BLaER1 treated with 17β-estradiol and CSF1 and Interleukin-3, amounts not matched to agents 10 nM and 100 nM (cell line): ENCODE measurements around the gene VPS13C.

Experiments
- H3K27ac ChIP-seq, 11 experiments: shearing (Covaris generic); formaldehyde crosslinking; 2 replicates each; pipeline ENCODE4 v1.8.1; 2022
- H3K27me3 ChIP-seq, 11 experiments: shearing (Covaris generic); formaldehyde crosslinking; 2 replicates each; pipeline ENCODE4 v1.8.1; 2022
- H3K36me3 ChIP-seq, 11 experiments: shearing (Covaris generic); formaldehyde crosslinking; 2 replicates each; pipeline ENCODE4 v1.8.1; 2022
- H3K4me1 ChIP-seq, 10 experiments: shearing (Covaris generic); formaldehyde crosslinking; 2 replicates each; pipeline ENCODE4 v1.8.1; 2022
- H3K4me2 ChIP-seq, 11 experiments: shearing (Covaris generic); formaldehyde crosslinking; 2 replicates each; pipeline ENCODE4 v1.8.1; 2022
- H3K4me3 ChIP-seq, 10 experiments: shearing (Covaris generic); formaldehyde crosslinking; 2 replicates each; pipeline ENCODE4 v1.8.1; 2022
- H3K9ac ChIP-seq, 11 experiments: shearing (Covaris generic); formaldehyde crosslinking; 2 replicates each; pipeline ENCODE4 v1.8.1; 2022
- H3K9me3 ChIP-seq, 11 experiments: shearing (Covaris generic); formaldehyde crosslinking; replicated peaks in 1 of 11; 2 replicates each; pipeline ENCODE4 v1.8.1; 2022
- H4K20me1 ChIP-seq, 11 experiments: shearing (Covaris generic); formaldehyde crosslinking; 2 replicates each; pipeline ENCODE4 v1.8.1; 2022
- Cebpa-rat ChIP-seq, 11 experiments: shearing (Covaris generic); IDR thresholded peaks; 2 replicates each; pipeline ENCODE4 v1.8.1; 2022

Gene VPS13C

DNA sequence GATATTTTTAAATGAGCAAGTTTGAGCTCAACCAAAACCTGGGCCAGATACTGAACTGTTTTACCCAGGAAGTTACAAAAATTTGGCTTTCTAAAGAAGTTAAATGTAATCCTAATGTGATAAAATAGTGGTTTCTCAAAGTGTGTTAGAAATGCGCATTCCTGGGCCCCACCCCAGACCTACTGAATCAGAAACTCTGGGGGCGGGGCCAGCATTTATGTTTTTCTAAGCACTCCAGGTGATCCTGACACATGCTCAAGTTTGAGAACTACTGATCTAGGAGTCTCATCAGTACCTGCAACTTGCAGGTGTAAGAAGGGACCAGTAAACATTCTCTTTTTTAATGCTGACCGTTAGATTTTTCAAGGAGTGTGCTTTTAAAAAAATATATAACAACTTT is 190.6 kb downstream of the VPS13C start:
- H3K4me2 ChIP-seq = no peak overlapping the region
- no peaks in the 10 kb centered on the region for H3K4me1 ChIP-seq
- no peaks in the 10 kb centered on the region for H3K27me3 ChIP-seq
- H3K4me3 ChIP-seq = no peak overlapping the region
- no peak for TF ChIP-seq Cebpa-rat (IDR thresholded peaks at IDR 0.05)
- H3K36me3 ChIP-seq = peaks cover 43 to 85% (median 56%) of the 10 kb centered on the region in 11 experiments
- no peaks in the 10 kb centered on the region for H3K9me3 ChIP-seq
- no peak overlapping the region for H3K27ac ChIP-seq
- peaks cover 0 to 49% (median 0%) of the 10 kb centered on the region in 11 experiments; a peak in 3 of 22 replicates for H4K20me1 ChIP-seq
- H3K9ac ChIP-seq = no peak overlapping the region

DNA sequence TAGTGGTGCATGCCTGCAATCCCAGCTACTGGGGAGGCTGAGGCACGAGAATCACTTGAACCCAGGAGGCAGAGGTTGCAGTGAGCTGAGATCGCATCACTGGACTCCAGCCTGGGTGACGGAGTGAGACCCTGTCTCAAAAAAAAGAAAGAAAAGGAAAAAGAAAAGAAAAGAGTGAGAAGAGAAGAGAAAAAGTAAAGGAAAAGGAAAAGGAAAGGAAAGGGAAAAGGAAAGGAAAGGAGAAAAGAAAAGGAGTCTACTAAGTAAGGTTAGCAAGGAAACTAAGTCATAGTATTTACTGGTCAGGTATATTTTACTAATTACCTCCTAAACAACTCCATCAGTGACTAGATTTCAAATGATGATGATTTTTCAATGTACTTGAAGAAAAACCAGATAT is 198.3 kb downstream of the VPS13C start:
- Histone ChIP-seq H3K4me2 (no peak overlapping the region), H4K20me1 (no peaks in the 10 kb centered on the region), H3K9me3 (peaks cover 0 to 14% (median 0%) of the 10 kb centered on the region in 11 experiments; a peak in 2 of 22 replicates), H3K27me3 (no peaks in the 10 kb centered on the region), H3K9ac (no peak overlapping the region), H3K4me1 (peaks cover 9 to 24% (median 11%) of the 10 kb centered on the region in 10 experiments; a peak in 19 of 20 replicates), H3K27ac (no peak overlapping the region), H3K4me3 (no peak overlapping the region), H3K36me3 (peaks cover 17 to 80% (median 30%) of the 10 kb centered on the region in 11 experiments; a peak in 21 of 22 replicates)
- no peak for TF ChIP-seq Cebpa-rat (IDR thresholded peaks at IDR 0.05)

DNA sequence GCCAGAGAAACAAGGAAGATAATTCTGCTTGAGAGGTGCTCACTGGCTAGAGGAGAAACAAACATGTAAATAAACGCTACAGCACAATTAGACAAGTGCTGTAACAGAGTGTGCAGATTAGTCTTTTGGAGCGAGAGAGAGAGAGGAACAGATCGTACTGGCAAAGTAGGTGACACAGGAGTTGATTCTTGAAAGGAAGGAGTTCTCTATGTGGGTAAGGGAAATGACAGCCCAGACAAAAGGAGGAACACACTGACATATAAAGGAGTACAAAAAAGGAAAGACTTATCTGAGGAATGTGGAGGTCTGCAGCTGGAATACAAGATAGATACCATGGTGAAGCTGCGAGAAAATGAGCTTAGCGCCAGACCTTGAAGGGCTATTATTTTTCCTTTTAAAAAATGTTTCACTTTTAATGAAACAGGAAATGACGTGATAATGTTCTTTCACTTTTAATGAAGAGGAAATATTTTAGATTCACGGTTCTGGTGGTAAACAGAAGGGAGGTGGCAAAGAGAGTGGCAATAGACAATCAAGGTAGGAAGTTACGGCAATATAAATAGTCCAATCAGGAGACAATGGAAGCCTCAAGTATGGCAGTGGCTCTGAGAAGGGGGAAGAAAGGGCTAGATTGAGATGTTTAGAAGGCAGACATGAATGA is 202.9 kb downstream of the VPS13C start:
- TF ChIP-seq Cebpa-rat (IDR thresholded peaks at IDR 0.05) = no peak
- Histone ChIP-seq H4K20me1 (no peaks in the 10 kb centered on the region; a peak in 1 of 22 replicates), H3K36me3 (peaks cover 21 to 92% (median 39%) of the 10 kb centered on the region in 11 experiments; a peak in 20 of 22 replicates), H3K27me3 (no peaks in the 10 kb centered on the region), H3K27ac (0 out of 22 replicates have a peak overlapping the region, but pooled peaks of 2 of the 11 experiments have one; percentile 6 to 26), H3K4me2 (peak overlapping the region; percentile 7 to 65 (median 44); a peak in 21 of 22 replicates), H3K9ac (no peak overlapping the region), H3K9me3 (peaks cover 0 to 14% (median 0%) of the 10 kb centered on the region in 11 experiments; a peak in 2 of 22 replicates), H3K4me3 (no peak overlapping the region), H3K4me1 (peaks cover 9 to 28% (median 11%) of the 10 kb centered on the region in 10 experiments; a peak in 19 of 20 replicates)

GRCh38 chr15:61856295-61856694 is 204.0 kb downstream of the VPS13C start:
- no peak overlapping the region for H3K9ac ChIP-seq
- TF ChIP-seq Cebpa-rat (IDR thresholded peaks at IDR 0.05) = no peak
- H4K20me1 ChIP-seq = no peaks in the 10 kb centered on the region; a peak in 1 of 22 replicates

DNA sequence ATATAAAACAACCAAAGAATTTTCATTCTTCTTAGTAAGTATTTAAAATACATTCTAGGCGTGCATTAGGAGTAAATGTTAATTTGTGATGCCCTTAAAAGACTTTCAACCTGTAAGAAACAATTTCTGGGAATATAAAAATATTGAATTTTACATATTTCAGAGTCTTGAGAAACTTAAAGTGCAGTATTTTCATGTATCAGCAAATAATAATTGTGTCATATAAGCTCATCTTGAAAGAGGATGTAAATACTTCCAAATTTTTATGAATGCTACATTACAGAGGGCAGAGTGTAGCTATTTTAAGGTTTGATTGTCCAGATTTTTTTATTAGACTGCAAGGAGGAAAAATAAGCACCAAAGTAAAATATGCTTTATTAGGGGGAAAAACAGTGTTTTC is 207.1 kb downstream of the VPS13C start:
- Histone ChIP-seq H3K36me3 (peaks cover 18 to 77% (median 37%) of the 10 kb centered on the region in 11 experiments; a peak in 19 of 22 replicates), H3K27me3 (no peaks in the 10 kb centered on the region), H4K20me1 (no peaks in the 10 kb centered on the region; a peak in 1 of 22 replicates), H3K4me2 (no peak overlapping the region), H3K9me3 (peaks cover 0 to 4% (median 0%) of the 10 kb centered on the region in 11 experiments; a peak in 1 of 22 replicates), H3K4me3 (no peak overlapping the region), H3K4me1 (peaks cover 8 to 16% (median 10%) of the 10 kb centered on the region in 10 experiments; a peak in 19 of 20 replicates), H3K9ac (no peak overlapping the region), H3K27ac (no peak overlapping the region)
- TF ChIP-seq Cebpa-rat (IDR thresholded peaks at IDR 0.05) = no peak

More at GRCh38 chr15:61856295-61856694, 204.0 kb downstream of the VPS13C start:
- Histone ChIP-seq H3K27ac (no peak overlapping the region), H3K27me3 (no peaks in the 10 kb centered on the region), H3K36me3 (peaks cover 22 to 92% (median 41%) of the 10 kb centered on the region in 11 experiments; a peak in 20 of 22 replicates), H3K4me3 (no peak overlapping the region), H3K9me3 (peaks cover 0 to 14% (median 0%) of the 10 kb centered on the region in 11 experiments; a peak in 2 of 22 replicates), H3K4me2 (no peak overlapping the region), H3K4me1 (peaks cover 9 to 28% (median 11%) of the 10 kb centered on the region in 10 experiments; a peak in 19 of 20 replicates)

- no peak overlapping the region for H3K9ac ChIP-seq
- no peak overlapping the region for H3K27ac ChIP-seq
- H3K4me1 ChIP-seq = peaks cover 0 to 4% (median 0%) of the 10 kb centered on the region in 10 experiments; a peak in 1 of 20 replicates
- no peaks in the 10 kb centered on the region; a peak in 1 of 22 replicates for H4K20me1 ChIP-seq
- no peak overlapping the region for H3K4me2 ChIP-seq
- H3K36me3 ChIP-seq = peaks cover 18 to 65% (median 33%) of the 10 kb centered on the region in 11 experiments; a peak in 19 of 22 replicates
- TF ChIP-seq Cebpa-rat (IDR thresholded peaks at IDR 0.05) = no peak
- H3K27me3 ChIP-seq = no peaks in the 10 kb centered on the region
- no peak overlapping the region for H3K4me3 ChIP-seq
- H3K9me3 ChIP-seq = no peaks in the 10 kb centered on the region
Observed at GRCh38 chr15:61851955-61852354, 208.3 kb downstream of the VPS13C start.

DNA sequence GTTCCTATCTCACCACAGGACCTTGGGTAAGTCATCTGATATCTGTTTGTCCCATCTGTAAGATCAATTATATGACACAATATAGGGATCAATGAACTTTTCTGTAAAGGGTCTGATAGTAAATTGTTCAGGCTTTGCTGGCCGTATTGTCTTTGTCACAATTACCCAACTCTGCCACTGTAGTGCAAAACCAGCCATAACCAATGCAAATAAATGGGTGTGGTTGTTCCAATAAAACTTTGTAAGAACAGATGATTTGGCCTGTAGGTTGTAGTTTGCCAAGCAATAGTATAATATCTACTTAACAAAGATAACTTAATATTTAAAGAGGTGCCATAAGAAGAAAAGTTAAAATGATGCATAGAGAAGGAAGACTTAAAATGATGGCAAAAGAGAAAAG is 210.8 kb downstream of the VPS13C start:
- H3K4me1 ChIP-seq = peaks cover 0 to 4% (median 0%) of the 10 kb centered on the region in 10 experiments; a peak in 1 of 20 replicates
- no peaks in the 10 kb centered on the region; a peak in 1 of 22 replicates for H4K20me1 ChIP-seq
- no peak overlapping the region for H3K4me2 ChIP-seq
- H3K4me3 ChIP-seq = no peak overlapping the region
- TF ChIP-seq Cebpa-rat (IDR thresholded peaks at IDR 0.05) = no peak
- H3K27me3 ChIP-seq = no peaks in the 10 kb centered on the region
- H3K27ac ChIP-seq = no peak overlapping the region
- H3K9me3 ChIP-seq = no peaks in the 10 kb centered on the region
- peaks cover 11 to 42% (median 29%) of the 10 kb centered on the region in 11 experiments; a peak in 19 of 22 replicates for H3K36me3 ChIP-seq
- no peak overlapping the region for H3K9ac ChIP-seq

- no peak overlapping the region for H3K27ac ChIP-seq
- peaks cover 0 to 15% (median 9%) of the 10 kb centered on the region in 10 experiments; a peak in 12 of 20 replicates for H3K4me1 ChIP-seq
- TF ChIP-seq Cebpa-rat (IDR thresholded peaks at IDR 0.05) = no peak
- no peaks in the 10 kb centered on the region for H3K36me3 ChIP-seq
- no peaks in the 10 kb centered on the region for H3K27me3 ChIP-seq
- no peak overlapping the region for H3K9ac ChIP-seq
- no peaks in the 10 kb centered on the region for H4K20me1 ChIP-seq
- no peaks in the 10 kb centered on the region for H3K9me3 ChIP-seq
- no peak overlapping the region for H3K4me3 ChIP-seq
- peak overlapping the region in 3 of 11 experiments; percentile 2 to 48 (median 10); a peak in 4 of 22 replicates for H3K4me2 ChIP-seq
Observed at GRCh38 chr15:61841466-61841865, 218.8 kb downstream of the VPS13C start.

- TF ChIP-seq Cebpa-rat (IDR thresholded peaks at IDR 0.05) = no peak
- Histone ChIP-seq H4K20me1 (no peaks in the 10 kb centered on the region), H3K4me3 (no peak overlapping the region), H3K27me3 (no peaks in the 10 kb centered on the region), H3K4me2 (peak overlapping the region in 2 of 11 experiments; percentile 8 to 19; a peak in 1 of 22 replicates), H3K9me3 (no peaks in the 10 kb centered on the region), H3K4me1 (peaks cover 0 to 15% (median 9%) of the 10 kb centered on the region in 10 experiments; a peak in 12 of 20 replicates), H3K36me3 (no peaks in the 10 kb centered on the region), H3K27ac (no peak overlapping the region), H3K9ac (no peak overlapping the region)
Observed at GRCh38 chr15:61840090-61840489, 220.2 kb downstream of the VPS13C start.
